HT1080 (cell line): ENCODE data around the gene RAB6B. TPM values are rescaled to one million over a fixed set of nuclear protein-coding genes. Genes with fewer than 3 reads are reported as not detected.

Source experiments
- DNase-seq: peaks from one replicate; pipeline ENCODE4 v3.0.0-alpha.2; 2015; ENCODE audit warnings: low read depth
- total RNA-seq: library from RNA; depleted of rRNA; stranded (reverse); fragments of >200 nt; shearing (Covaris generic); gene quantifications from 2 replicates; pipeline ENCODE4 v1.2.3, GENCODE V29; 2014

Gene RAB6B
- total RNA-seq, 1 experiment from 2014 or later = 0.51 TPM

GRCh38 chr3:133896002-133896761 is 500 bp upstream of the RAB6B start:
- DNase-seq = no peak

GRCh38 chr3:133894353-133895207 is 1.1 kb downstream of the RAB6B start:
- DNase-seq = no peak

- DNase-seq = no peak
Observed at GRCh38 chr3:133893683-133894352, 1.9 kb downstream of the RAB6B start.

- DNase-seq = no peak
Observed at GRCh38 chr3:133892541-133893231, 3.0 kb downstream of the RAB6B start.

- no peak for DNase-seq
Observed at GRCh38 chr3:133891662-133892378, 3.9 kb downstream of the RAB6B start.

GRCh38 chr3:133890972-133891644 is 4.6 kb downstream of the RAB6B start:
- DNase-seq = no peak

- DNase-seq = no peak
Observed at GRCh38 chr3:133890037-133890436, 5.6 kb downstream of the RAB6B start.

- DNase-seq = no peak
Observed at GRCh38 chr3:133888726-133889340, 6.8 kb downstream of the RAB6B start.

- DNase-seq = no peak
Observed at GRCh38 chr3:133887803-133888703, 7.6 kb downstream of the RAB6B start.

- no peak for DNase-seq
Observed at GRCh38 chr3:133887074-133887802, 8.4 kb downstream of the RAB6B start.

- DNase-seq = no peak
Observed at GRCh38 chr3:133886031-133886722, 9.5 kb downstream of the RAB6B start.

GRCh38 chr3:133884887-133885711 is 10.6 kb downstream of the RAB6B start:
- DNase-seq = no peak

- DNase-seq = no peak
Observed at GRCh38 chr3:133884054-133884886, 11.4 kb downstream of the RAB6B start.

GRCh38 chr3:133883641-133884040 is 12.0 kb downstream of the RAB6B start:
- DNase-seq = no peak

- DNase-seq = no peak
Observed at GRCh38 chr3:133882986-133883586, 12.6 kb downstream of the RAB6B start.
